CD4-positive, alpha-beta T cell treated with Interferon alpha-2 for 1 hour (primary cell): ENCODE results near the gene PLCH2.

Experiments
- DNase-seq, 2 donors: peaks; one replicate each; pipeline ENCODE4 v3.0.0-alpha.2; 2020 to 2022

Gene PLCH2

GRCh38 chr1:2502210-2502609 lies 26.1 kb downstream of the PLCH2 start:
- no peak for DNase-seq

GRCh38 chr1:2502661-2503553 lies 26.8 kb downstream of the PLCH2 start:
- DNase-seq: no peak

- DNase-seq: no peak
These were observed 27.6 kb downstream of the PLCH2 start for GRCh38 chr1:2503554-2504224.

- no peak for DNase-seq
These were observed 28.3 kb downstream of the PLCH2 start for GRCh38 chr1:2504225-2504948.

- DNase-seq: no peak
These were observed 28.8 kb downstream of the PLCH2 start for GRCh38 chr1:2504949-2505272.

- DNase-seq: no peak
These were observed 29.4 kb downstream of the PLCH2 start for GRCh38 chr1:2505461-2505994.

GRCh38 chr1:2506007-2506860 lies 30.1 kb downstream of the PLCH2 start:
- no peak for DNase-seq

GRCh38 chr1:2506901-2507565 lies 30.9 kb downstream of the PLCH2 start:
- DNase-seq: no peak

- DNase-seq: no peak
These were observed 31.7 kb downstream of the PLCH2 start for GRCh38 chr1:2507744-2508155.

- no peak for DNase-seq
These were observed 32.1 kb downstream of the PLCH2 start for GRCh38 chr1:2508180-2508579.

GRCh38 chr1:2508751-2509150 lies 32.7 kb downstream of the PLCH2 start:
- no peak for DNase-seq

- no peak for DNase-seq
These were observed 33.5 kb downstream of the PLCH2 start for GRCh38 chr1:2509589-2509988.

GRCh38 chr1:2510366-2511155 lies 34.5 kb downstream of the PLCH2 start:
- DNase-seq: no peak

GRCh38 chr1:2512862-2513421 lies 36.9 kb downstream of the PLCH2 start:
- no peak for DNase-seq

- no peak for DNase-seq
These were observed 38.0 kb downstream of the PLCH2 start for GRCh38 chr1:2513939-2514652.

GRCh38 chr1:2514863-2515762 lies 39.0 kb downstream of the PLCH2 start:
- DNase-seq: no peak

- no peak for DNase-seq
These were observed 39.6 kb downstream of the PLCH2 start for GRCh38 chr1:2515763-2516080.

- DNase-seq: no peak
These were observed 40.0 kb downstream of the PLCH2 start for GRCh38 chr1:2516124-2516523.

GRCh38 chr1:2516946-2517345 lies 40.9 kb downstream of the PLCH2 start:
- DNase-seq: no peak
